HepG2 (cell line): ENCODE measurements around the gene MAMLD1. TPM values are rescaled to one million over a fixed set of nuclear protein-coding genes. Genes with fewer than 3 reads are reported as not detected.
A peak's percentile ranks its signal among the peaks of the same experiment; 100 is the strongest.

Experiments used
- ATAC-seq: fragments of 200-7000 bp; cut with Tn5 transposase; 3 replicates; pipeline ENCODE4 v1.9.1; 2020; ENCODE audit warnings: mild to moderate bottlenecking, moderate library complexity
- BruUV-seq: library from RNA; stranded (reverse); fragments of 400-500 nt; replicated peaks from 2 replicates; lab custom pipeline; 2021; lab: Mats Ljungman, UMichigan
- CTCF ChIA-PET: fragments of 300-600 bp; formaldehyde crosslinking; extraction: SDS; loops from one replicate; lab custom pipeline; 2021; ENCODE audit warnings: low total read pairs, inconsistent platforms, low intra/inter-chr PET ratio; lab: Yijun Ruan, JAX
- POLR2A ChIA-PET: fragments of 350-600 bp; sonication (Branson Sonifier 250); formaldehyde crosslinking; loops from one replicate; lab custom pipeline; 2020; ENCODE audit warnings: antibody characterized with exemption, inconsistent platforms; lab: Yijun Ruan, JAX
- DNase-seq: peaks from one replicate; pipeline ENCODE4 v3.0.0-alpha.2; 2015; ENCODE audit warnings: low spot score
- FAIRE-seq: peaks from 3 replicates; lab custom pipeline; 2011; peaks lifted over from hg19 to GRCh38; lab: Jason Lieb, UNC
- H2AFZ ChIP-seq: one replicate; pipeline ENCODE4 v1.6.1; 2011; ENCODE audit warnings: low read length, inconsistent platforms
- H3K27ac ChIP-seq: fragments of 300-600 bp; 3 replicates; pipeline ENCODE4 v1.8.0; 2011; ENCODE audit warnings: mixed run types, mild to moderate bottlenecking, mixed read lengths, low read length, inconsistent platforms; ENCODE audit not compliant: insufficient read depth; ENCODE audit errors: extremely low read length
- H3K27me3 ChIP-seq, 2 experiments: fragments of 200-600 bp in 1 of 2; 2 replicates in 1 of 2; 3 replicates in 1 of 2; pipeline versions ENCODE4 v1.6.0 to v1.8.0; 2011; ENCODE audit warnings: low read length in 2 of 2, mild to moderate bottlenecking in 2 of 2, moderate library complexity in 2 of 2, inconsistent platforms in 1 of 2; ENCODE audit not compliant: insufficient read depth in 2 of 2, control insufficient read depth in 1 of 2
- H3K36me3 ChIP-seq, 2 experiments: fragments of 200-600 bp in 1 of 2; replicated peaks in 1 of 2; 2 replicates in 1 of 2; 3 replicates in 1 of 2; pipeline versions ENCODE4 v1.5.1 to v1.8.0; 2011; ENCODE audit warnings: low read length in 2 of 2, inconsistent platforms in 1 of 2; ENCODE audit not compliant: insufficient read depth in 2 of 2, control insufficient read depth in 1 of 2
- H3K4me1 ChIP-seq: 2 replicates; pipeline ENCODE4 v1.5.1; 2012; ENCODE audit warnings: low read length, inconsistent platforms; ENCODE audit not compliant: insufficient read depth
- H3K4me2 ChIP-seq: 2 replicates; pipeline ENCODE4 v1.6.0; 2011; ENCODE audit warnings: low read depth, low read length, inconsistent platforms
- H3K4me3 ChIP-seq, 3 experiments: fragments of 200-600 bp in 1 of 3; sonication (generic), shearing (Covaris generic) in 1 of 3; replicated peaks in 1 of 3; 2 replicates each; pipeline ENCODE4 v1.5.1; 2011 to 2016; ENCODE audit warnings: low read length in 3 of 3, inconsistent platforms in 2 of 3, low read depth in 2 of 3, mild to moderate bottlenecking in 2 of 3, control low read depth in 1 of 3, mixed read lengths in 1 of 3; ENCODE audit not compliant: insufficient read depth in 1 of 3
- H3K79me2 ChIP-seq: one replicate; pipeline ENCODE4 v1.6.1; 2011; ENCODE audit warnings: low read length, inconsistent platforms; ENCODE audit not compliant: insufficient read depth
- H3K9ac ChIP-seq: 2 replicates; pipeline ENCODE4 v1.6.0; 2011; ENCODE audit warnings: mild to moderate bottlenecking, low read depth, low read length, inconsistent platforms; ENCODE audit not compliant: insufficient read depth
- H3K9me3 ChIP-seq: 2 replicates; pipeline ENCODE4 v1.5.1; 2012; ENCODE audit warnings: mild to moderate bottlenecking, low read length
- H4K20me1 ChIP-seq: 2 replicates; pipeline ENCODE4 v1.6.0; 2011; ENCODE audit warnings: inconsistent platforms, mild to moderate bottlenecking, low read length, moderate library complexity; ENCODE audit not compliant: insufficient read depth
- CTCF ChIP-seq: sonication (generic); formaldehyde crosslinking; IDR thresholded peaks from 2 replicates; pipeline ENCODE4 v1.5.0; 2020; ENCODE audit warnings: mild to moderate bottlenecking, missing genetic modification reagents, moderate library complexity
- PLRG1 ChIP-seq: fragments of 450-650 bp; conservative IDR thresholded peaks from 2 replicates; pipeline ENCODE4 v1.6.1; 2016
- SYNCRIP ChIP-seq: fragments of 200-400 bp; formaldehyde crosslinking; IDR thresholded peaks from 2 replicates; pipeline ENCODE4 v1.6.1; 2018; ENCODE audit warnings: mild to moderate bottlenecking, low read depth, low read length; ENCODE audit not compliant: insufficient read depth
- ZNF713 ChIP-seq: sonication (generic); formaldehyde crosslinking; IDR thresholded peaks from 2 replicates; pipeline ENCODE4 v1.4.0; 2020; ENCODE audit warnings: mild to moderate bottlenecking, missing genetic modification reagents
- ZNF768 ChIP-seq: sonication (generic); formaldehyde crosslinking; IDR thresholded peaks from 2 replicates; pipeline ENCODE4 v1.4.0; 2020; ENCODE audit warnings: missing genetic modification reagents
- WGBS: methylation state at CpG from one replicate; pipeline ENCODE4 v1.1.6; 2017; ENCODE audit warnings: low lambda C conversion rate; 5-methylcytosine and 5-hydroxymethylcytosine counted together
- in situ Hi-C: cut with HindIII; loops from 2 replicates; pipeline ENCODE4 v1.10.0; 2017; ENCODE audit warnings: low pct_unique_long_range_greater_than_20kb; ENCODE audit not compliant: extremely low pct_ligation_motif_present
- intact Hi-C: fragments of 100-400 bp; cut with micrococcal nuclease; formaldehyde crosslinking; loops from one replicate; pipeline ENCODE4 v1.10.0; 2022; ENCODE audit not compliant: unreplicated experiment
- polyA plus RNA-seq, 8 experiments: library from polyadenylated mRNA; depleted of rRNA in 3 of 8; stranded (reverse) in 7 of 8; unstranded in 1 of 8; fragments of >200 nt; fragmentation: Illumina TruSeq in 4 of 8; extraction: Trizol in 4 of 8; gene quantifications; 2 replicates each; pipeline versions ENCODE4 v1.2.1 to v1.2.3, GENCODE V29; 2011 to 2016; ENCODE audit warnings: low read depth in 4 of 8, missing spikeins in 1 of 8, mixed read lengths in 1 of 8; ENCODE audit not compliant: insufficient read depth in 1 of 8
- total RNA-seq, 5 experiments: library from RNA; depleted of rRNA; stranded (reverse); fragments of >200 nt; fragmentation: Illumina TruSeq; extraction: Trizol; gene quantifications; 2 replicates each; pipeline ENCODE4 v1.2.3, GENCODE V29; 2016; ENCODE audit warnings: low read depth in 1 of 5

MAMLD1 gene
- total and polyA plus RNA-seq, 2 of the 13 experiments (the other 11 are each of a cell fraction or from before 2014, with no cell fraction given), result not detected

- no peak for TF ChIP-seq CTCF (CRISPR knock-in tag)
These were observed 12.2 kb downstream of the MAMLD1 start (continued) for GRCh38 chrX:150375243-150375770.

GRCh38 chrX:150377005-150377404 is 13.9 kb downstream of the MAMLD1 start:
- Histone ChIP-seq H3K9me3 (no peaks in the 10 kb centered on the region), H2AFZ (no peak overlapping the region), H3K4me1 (no peaks in the 10 kb centered on the region), H3K36me3 (no peaks in the 10 kb centered on the region), H4K20me1 (no peaks in the 10 kb centered on the region), H3K27me3 (peaks cover 0 to 1% of the 10 kb centered on the region in 2 experiments; a peak in 1 of 5 replicates), H3K4me3 (no peak overlapping the region), H3K27ac (no peak overlapping the region), H3K4me2 (no peak overlapping the region), H3K9ac (no peak overlapping the region), H3K79me2 (no peaks in the 10 kb centered on the region)
- in situ Hi-C loops, result no loop called here
- TF ChIP-seq SYNCRIP (no peak), ZNF768 (peak; percentile 93)
- BruUV-seq, result no TSS peak
- no peak for ATAC-seq
- 67% methylated on average over 3 of the region's 3 CpGs for WGBS
- ChIA-PET CTCF (no interaction called here), POLR2A (no interaction called here)
- no peak for DNase-seq
- intact Hi-C loops, result no loop called here
- no peak for FAIRE-seq

- Histone ChIP-seq H3K27ac (no peak overlapping the region), H2AFZ (no peak overlapping the region), H3K9me3 (no peaks in the 10 kb centered on the region), H3K79me2 (no peaks in the 10 kb centered on the region), H3K4me3 (no peak overlapping the region), H3K4me1 (no peaks in the 10 kb centered on the region), H3K27me3 (no peaks in the 10 kb centered on the region), H3K9ac (no peak overlapping the region), H3K36me3 (no peaks in the 10 kb centered on the region), H3K4me2 (no peak overlapping the region), H4K20me1 (no peaks in the 10 kb centered on the region)
- no peak for ATAC-seq
- POLR2A ChIA-PET, result no interaction called here
- no TSS peak for BruUV-seq
- WGBS, result 0% methylated on average over 1 of the region's 1 CpG
- intact Hi-C loops (no loop called here), in situ Hi-C loops (no loop called here)
- CTCF ChIA-PET, result no interaction called here
- DNase-seq, result no peak
- TF ChIP-seq ZNF713 (CRISPR knock-in tag) (no peak), PLRG1 (no peak)
- no peak for FAIRE-seq
These were observed 41.9 kb downstream of the MAMLD1 start for GRCh38 chrX:150405006-150405405.
